ENCODE measurements around the gene MAP2K5.

The MAP2K5 gene

DNA sequence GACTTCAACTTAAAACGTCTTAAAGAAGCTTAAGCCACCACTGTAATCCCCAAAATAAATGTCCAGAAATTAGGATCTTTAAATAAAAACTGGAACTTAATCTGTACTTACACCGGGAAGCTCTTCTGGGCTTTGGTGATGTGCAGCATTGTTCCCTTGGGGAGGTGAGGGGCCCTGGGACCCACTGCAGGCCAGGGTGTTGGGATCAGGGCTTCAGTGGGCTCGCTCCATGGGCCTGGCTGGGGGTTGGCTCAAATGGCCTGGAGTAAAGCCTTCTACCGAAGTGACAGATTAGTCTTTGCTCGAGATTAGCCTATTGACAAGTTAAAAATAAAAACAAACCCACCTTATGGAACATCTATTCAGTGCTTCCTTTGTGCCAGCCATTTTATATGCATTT lies 303.5 kb downstream of the MAP2K5 start:
- no peak for TF ChIP-seq YY1 (IDR thresholded peaks at IDR 0.05; ENCODE audit: low read depth)
- no peak for TF ChIP-seq RAD21 (IDR thresholded peaks at IDR 0.05; ENCODE audit: low read depth)

DNA sequence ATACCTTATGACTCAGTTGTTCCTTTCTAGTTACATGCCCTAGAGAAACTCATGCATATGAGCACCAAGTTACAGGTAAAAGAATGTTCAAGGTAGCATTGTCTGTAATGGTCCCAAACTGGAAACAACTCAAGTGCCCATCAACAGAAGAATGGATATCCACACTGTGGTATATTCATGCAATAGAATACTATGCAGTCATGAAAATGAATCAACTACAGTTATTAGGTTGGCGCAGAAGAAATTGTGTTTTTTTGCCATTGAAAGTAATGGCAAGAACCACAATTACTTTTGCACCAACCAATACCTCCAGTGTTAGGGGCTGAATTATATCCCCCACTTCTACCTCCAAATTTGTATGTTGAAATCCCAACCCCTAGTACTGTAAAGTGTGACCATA lies 307.0 kb downstream of the MAP2K5 start:
- TF ChIP-seq, protein P1, sequence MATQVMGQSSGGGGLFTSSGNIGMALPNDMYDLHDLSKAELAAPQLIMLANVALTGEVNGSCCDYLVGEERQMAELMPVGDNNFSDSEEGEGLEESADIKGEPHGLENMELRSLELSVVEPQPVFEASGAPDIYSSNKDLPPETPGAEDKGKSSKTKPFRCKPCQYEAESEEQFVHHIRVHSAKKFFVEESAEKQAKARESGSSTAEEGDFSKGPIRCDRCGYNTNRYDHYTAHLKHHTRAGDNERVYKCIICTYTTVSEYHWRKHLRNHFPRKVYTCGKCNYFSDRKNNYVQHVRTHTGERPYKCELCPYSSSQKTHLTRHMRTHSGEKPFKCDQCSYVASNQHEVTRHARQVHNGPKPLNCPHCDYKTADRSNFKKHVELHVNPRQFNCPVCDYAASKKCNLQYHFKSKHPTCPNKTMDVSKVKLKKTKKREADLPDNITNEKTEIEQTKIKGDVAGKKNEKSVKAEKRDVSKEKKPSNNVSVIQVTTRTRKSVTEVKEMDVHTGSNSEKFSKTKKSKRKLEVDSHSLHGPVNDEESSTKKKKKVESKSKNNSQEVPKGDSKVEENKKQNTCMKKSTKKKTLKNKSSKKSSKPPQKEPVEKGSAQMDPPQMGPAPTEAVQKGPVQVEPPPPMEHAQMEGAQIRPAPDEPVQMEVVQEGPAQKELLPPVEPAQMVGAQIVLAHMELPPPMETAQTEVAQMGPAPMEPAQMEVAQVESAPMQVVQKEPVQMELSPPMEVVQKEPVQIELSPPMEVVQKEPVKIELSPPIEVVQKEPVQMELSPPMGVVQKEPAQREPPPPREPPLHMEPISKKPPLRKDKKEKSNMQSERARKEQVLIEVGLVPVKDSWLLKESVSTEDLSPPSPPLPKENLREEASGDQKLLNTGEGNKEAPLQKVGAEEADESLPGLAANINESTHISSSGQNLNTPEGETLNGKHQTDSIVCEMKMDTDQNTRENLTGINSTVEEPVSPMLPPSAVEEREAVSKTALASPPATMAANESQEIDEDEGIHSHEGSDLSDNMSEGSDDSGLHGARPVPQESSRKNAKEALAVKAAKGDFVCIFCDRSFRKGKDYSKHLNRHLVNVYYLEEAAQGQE (IDR thresholded peaks at IDR 0.05; ENCODE audit: low read depth) = no peak
- TF ChIP-seq RAD21 (IDR thresholded peaks at IDR 0.05; ENCODE audit: low read depth) (no peak), EGR1 (IDR thresholded peaks at IDR 0.05) (no peak), EP300 (IDR thresholded peaks at IDR 0.05; ENCODE audit: borderline replicate concordance) (no peak), TAF1 (IDR thresholded peaks at IDR 0.05; ENCODE audit: low read depth) (no peak), TEAD4 (IDR thresholded peaks at IDR 0.05) (no peak), NFIC (IDR thresholded peaks at IDR 0.05) (no peak), YY1 (IDR thresholded peaks at IDR 0.05; ENCODE audit: low read depth) (no peak), CEBPB (IDR thresholded peaks at IDR 0.05) (no peak), MAX (IDR thresholded peaks at IDR 0.05) (no peak), TCF12 (IDR thresholded peaks at IDR 0.05; ENCODE audit: low read depth) (no peak), FOXM1 (IDR thresholded peaks at IDR 0.05; ENCODE audit: borderline replicate concordance, low read depth) (no peak), CREB1 (IDR thresholded peaks at IDR 0.05; ENCODE audit: low read depth) (no peak), ZBTB7A (IDR thresholded peaks at IDR 0.05; ENCODE audit: low read depth) (no peak)
- TF ChIP-seq, protein P2, sequence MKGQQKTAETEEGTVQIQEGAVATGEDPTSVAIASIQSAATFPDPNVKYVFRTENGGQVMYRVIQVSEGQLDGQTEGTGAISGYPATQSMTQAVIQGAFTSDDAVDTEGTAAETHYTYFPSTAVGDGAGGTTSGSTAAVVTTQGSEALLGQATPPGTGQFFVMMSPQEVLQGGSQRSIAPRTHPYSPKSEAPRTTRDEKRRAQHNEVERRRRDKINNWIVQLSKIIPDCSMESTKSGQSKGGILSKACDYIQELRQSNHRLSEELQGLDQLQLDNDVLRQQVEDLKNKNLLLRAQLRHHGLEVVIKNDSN (IDR thresholded peaks at IDR 0.05) = no peak

DNA sequence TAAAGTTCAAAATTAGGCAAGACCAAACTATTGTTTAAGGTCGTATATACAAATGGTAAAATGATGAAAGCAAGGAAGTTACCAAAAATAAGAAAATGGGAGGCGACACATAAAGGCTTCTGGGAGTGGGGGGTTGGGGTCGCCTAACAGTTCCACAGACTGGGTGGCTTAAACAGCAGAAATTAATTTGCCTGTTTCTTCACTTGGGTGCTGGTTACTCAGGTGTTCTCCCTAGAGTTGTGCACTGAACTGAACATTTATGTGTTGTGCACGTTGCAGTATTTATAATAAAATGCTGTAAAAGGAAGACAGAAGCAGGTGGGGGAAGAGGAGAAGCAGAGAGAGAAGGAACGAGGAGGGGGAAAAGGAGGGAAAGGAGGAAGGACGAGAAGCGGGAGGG lies 307.8 kb downstream of the MAP2K5 start:
- TF ChIP-seq RAD21 (IDR thresholded peaks at IDR 0.05; ENCODE audit: low read depth) = no peak
- no peak for TF ChIP-seq YY1 (IDR thresholded peaks at IDR 0.05; ENCODE audit: low read depth)
- TF ChIP-seq FOXM1 (IDR thresholded peaks at IDR 0.05; ENCODE audit: borderline replicate concordance, low read depth) = no peak
- no peak for TF ChIP-seq CEBPB (IDR thresholded peaks at IDR 0.05)
- TF ChIP-seq EGR1 (IDR thresholded peaks at IDR 0.05) = no peak
- TF ChIP-seq, protein P1 (IDR thresholded peaks at IDR 0.05; ENCODE audit: low read depth) = no peak
- TF ChIP-seq TCF12 (IDR thresholded peaks at IDR 0.05; ENCODE audit: low read depth) = no peak
- TF ChIP-seq EP300 (IDR thresholded peaks at IDR 0.05; ENCODE audit: borderline replicate concordance) = no peak
- no peak for TF ChIP-seq MAX (IDR thresholded peaks at IDR 0.05)
- no peak for TF ChIP-seq CREB1 (IDR thresholded peaks at IDR 0.05; ENCODE audit: low read depth)
- TF ChIP-seq TAF1 (IDR thresholded peaks at IDR 0.05; ENCODE audit: low read depth) = no peak
- TF ChIP-seq, protein P2 (IDR thresholded peaks at IDR 0.05) = no peak
- TF ChIP-seq ZBTB7A (IDR thresholded peaks at IDR 0.05; ENCODE audit: low read depth) = no peak
- TF ChIP-seq TEAD4 (IDR thresholded peaks at IDR 0.05) = no peak
- TF ChIP-seq NFIC (IDR thresholded peaks at IDR 0.05) = no peak

GRCh38 chr15:67850994-67851571 lies 308.6 kb downstream of the MAP2K5 start:
- peak; percentile 78 for TF ChIP-seq CEBPB (IDR thresholded peaks at IDR 0.05)
- no peak for TF ChIP-seq ZBTB7A (IDR thresholded peaks at IDR 0.05; ENCODE audit: low read depth)
- TF ChIP-seq NFIC (IDR thresholded peaks at IDR 0.05) = peak; percentile 28; the same call in 1 of the 2 replicates

- TF ChIP-seq NFIC (IDR thresholded peaks at IDR 0.05) (no peak), MAX (IDR thresholded peaks at IDR 0.05) (no peak), CEBPB (IDR thresholded peaks at IDR 0.05) (no peak), TAF1 (IDR thresholded peaks at IDR 0.05; ENCODE audit: low read depth) (no peak), TEAD4 (IDR thresholded peaks at IDR 0.05) (no peak), CREB1 (IDR thresholded peaks at IDR 0.05; ENCODE audit: low read depth) (no peak), FOXM1 (IDR thresholded peaks at IDR 0.05; ENCODE audit: borderline replicate concordance, low read depth) (no peak), EP300 (IDR thresholded peaks at IDR 0.05; ENCODE audit: borderline replicate concordance) (no peak)
- TF ChIP-seq, protein P1 (IDR thresholded peaks at IDR 0.05; ENCODE audit: low read depth) = no peak
- TF ChIP-seq, protein P2 (IDR thresholded peaks at IDR 0.05) = no peak
These were observed 309.9 kb downstream of the MAP2K5 start for GRCh38 chr15:67852418-67852817.
